GM12878 (cell line): ENCODE measurements around the gene WARS2. TPM values are rescaled to one million over a fixed set of nuclear protein-coding genes. Genes with fewer than 3 reads are reported as not detected.

Source experiments
- ATAC-seq: fragments of 200-7000 bp; cut with Tn5 transposase; 3 replicates; pipeline ENCODE4 v1.9.1; 2020; ENCODE audit warnings: mild to moderate bottlenecking, moderate library complexity
- BruUV-seq: library from RNA; stranded (reverse); fragments of 400-500 nt; replicated peaks from 2 replicates; lab custom pipeline; 2021; lab: Mats Ljungman, UMichigan
- CTCF ChIA-PET: fragments of 300-600 bp; sonication (Branson Sonifier 250); formaldehyde crosslinking; extraction: SDS; loops from one replicate; lab custom pipeline; 2021; ENCODE audit warnings: inconsistent platforms; lab: Yijun Ruan, JAX
- POLR2A ChIA-PET: fragments of 350-600 bp; formaldehyde crosslinking; extraction: SDS; loops from one replicate; lab custom pipeline; 2021; ENCODE audit warnings: inconsistent platforms; lab: Charles Lee
- RAD21 ChIA-PET: fragments of 300-600 bp; sonication (Branson Sonifier 250); formaldehyde crosslinking; loops from one replicate; lab custom pipeline; 2023; ENCODE audit warnings: antibody characterized with exemption; ENCODE audit not compliant: unreplicated experiment; lab: Charles Lee
- SMC1A ChIA-PET: fragments of 300-600 bp; sonication (Branson Sonifier 250); formaldehyde crosslinking; loops from one replicate; lab custom pipeline; 2023; ENCODE audit not compliant: unreplicated experiment, uncharacterized antibody; lab: Charles Lee
- DNase-seq: peaks from one replicate; pipeline ENCODE4 v3.0.0-alpha.2; 2011; ENCODE audit warnings: low read depth, low spot score
- FAIRE-seq: peaks from 3 replicates; lab custom pipeline; 2011; peaks lifted over from hg19 to GRCh38; lab: Jason Lieb, UNC
- H2AFZ ChIP-seq: 2 replicates; pipeline ENCODE4 v1.6.0; 2011; ENCODE audit warnings: low read depth, low read length, control low read depth; ENCODE audit not compliant: control insufficient read depth
- H3K27ac ChIP-seq: 2 replicates; pipeline ENCODE4 v1.5.1; 2011; ENCODE audit warnings: control low read depth; ENCODE audit not compliant: control insufficient read depth, insufficient read depth
- H3K27me3 ChIP-seq, 2 experiments: replicated peaks in 1 of 2; 2 replicates each; pipeline versions ENCODE4 v1.6.0 to v1.6.1; 2011; ENCODE audit warnings: low read length in 1 of 2; ENCODE audit not compliant: control insufficient read depth in 2 of 2, insufficient read depth in 2 of 2
- H3K36me3 ChIP-seq, 2 experiments: 2 replicates each; pipeline ENCODE4 v1.5.1; 2011; ENCODE audit warnings: low read length in 1 of 2; ENCODE audit not compliant: control insufficient read depth in 2 of 2, insufficient read depth in 2 of 2
- H3K4me1 ChIP-seq: 2 replicates; pipeline ENCODE4 v1.6.1; 2011; ENCODE audit warnings: mild to moderate bottlenecking, low read length, moderate library complexity, mixed read lengths; ENCODE audit not compliant: control insufficient read depth, insufficient read depth
- H3K4me2 ChIP-seq: 2 replicates; pipeline ENCODE4 v1.6.0; 2011; ENCODE audit warnings: control low read depth; ENCODE audit not compliant: control insufficient read depth, insufficient read depth
- H3K4me3 ChIP-seq: fragments of 200-600 bp; sonication (generic); 2 replicates; pipeline ENCODE4 v1.5.1; 2016
- H3K79me2 ChIP-seq: 2 replicates; pipeline ENCODE4 v1.6.0; 2011; ENCODE audit warnings: low read length; ENCODE audit not compliant: control insufficient read depth, insufficient read depth
- H3K9ac ChIP-seq: 2 replicates; pipeline ENCODE4 v1.8.0; 2011; ENCODE audit warnings: low read length, control low read depth, mixed read lengths; ENCODE audit not compliant: control insufficient read depth, insufficient read depth
- H3K9me3 ChIP-seq: replicated peaks from 3 replicates; pipeline ENCODE4 v1.5.1; 2011; ENCODE audit warnings: mild to moderate bottlenecking, low read length; ENCODE audit not compliant: control insufficient read depth, insufficient read depth
- H4K20me1 ChIP-seq: 2 replicates; pipeline ENCODE4 v1.6.0; 2011; ENCODE audit not compliant: control insufficient read depth, insufficient read depth
- ETV6 ChIP-seq, 2 experiments: fragments of 450-650 bp in 1 of 2; IDR thresholded peaks in 1 of 2; conservative IDR thresholded peaks in 1 of 2; 2 replicates each; pipeline ENCODE4 v1.6.1; 2014; ENCODE audit warnings: antibody characterized with exemption in 1 of 2, borderline replicate concordance in 1 of 2, low read depth in 1 of 2, mild to moderate bottlenecking in 1 of 2, moderate library complexity in 1 of 2
- HDAC2 ChIP-seq: fragments of 200-600 bp; sonication (generic); IDR thresholded peaks from 2 replicates; pipeline ENCODE4 v1.6.1; 2017
- STAT1 ChIP-seq: fragments of 450-650 bp; conservative IDR thresholded peaks from 2 replicates; pipeline ENCODE4 v1.6.1; 2014; ENCODE audit warnings: antibody characterized with exemption, mild to moderate bottlenecking
- TARDBP ChIP-seq: IDR thresholded peaks from 2 replicates; pipeline ENCODE4 v1.6.1; 2016; ENCODE audit warnings: borderline replicate concordance
- TCF12 ChIP-seq: IDR thresholded peaks from 2 replicates; pipeline ENCODE4 v1.6.1; 2011; ENCODE audit warnings: low read depth, mild to moderate bottlenecking, low read length
- WGBS: methylation state at CpG from one replicate; pipeline ENCODE4 v1.1.6; 2016; ENCODE audit warnings: low lambda C conversion rate; ENCODE audit not compliant: insufficient replicate concordance, insufficient coverage; ENCODE audit errors: missing lambda C conversion rate; 5-methylcytosine and 5-hydroxymethylcytosine counted together
- in situ Hi-C: fragments of 300-500 bp; cut with MboI; formaldehyde crosslinking; loops from 9 replicates; pipeline ENCODE4 v1.14.3; 2018; ENCODE audit warnings: mixed read lengths
- intact Hi-C: fragments of 100-400 bp; cut with micrococcal nuclease; formaldehyde crosslinking; loops from one replicate; pipeline ENCODE4 v1.14.2; 2022; ENCODE audit not compliant: unreplicated experiment
- polyA plus RNA-seq, 11 experiments: library from polyadenylated mRNA; depleted of rRNA in 4 of 11; unstranded in 6 of 11; stranded (reverse) in 5 of 11; fragments of >200 nt; fragmentation: Nextera tagmentation in 4 of 11; fragmentation: Illumina TruSeq in 1 of 11; extraction: Ambion mirVana in 4 of 11; extraction: Trizol in 1 of 11; gene quantifications; 1 replicate in 1 of 11; 2 replicates in 10 of 11; pipeline versions ENCODE4 v1.2.1 to v1.2.3, GENCODE V29; 2011 to 2016; ENCODE audit warnings: inconsistent platforms in 2 of 11, missing spikeins in 2 of 11, low read depth in 1 of 11
- total RNA-seq, 4 experiments: library from RNA; depleted of rRNA in 3 of 4; stranded (reverse); fragments of >200 nt in 3 of 4; fragmentation: Illumina TruSeq in 1 of 4; extraction: Trizol in 1 of 4; gene quantifications; 2 replicates each; pipeline versions ENCODE4 v1.2.1 to v1.2.3, GENCODE V29; 2013 to 2021
- TF ChIP-seq, protein P1 (sequence below): fragments of 150-350 bp; IDR thresholded peaks from 2 replicates; pipeline ENCODE4 v1.6.1; 2016; ENCODE audit warnings: low read depth, low read length

WARS2 gene
- total and polyA plus RNA-seq, 10 of the 15 experiments (the other 5 are each of a cell fraction or from before 2014, with no cell fraction given): 5.5 to 22.2 (median 14.4) TPM

DNA sequence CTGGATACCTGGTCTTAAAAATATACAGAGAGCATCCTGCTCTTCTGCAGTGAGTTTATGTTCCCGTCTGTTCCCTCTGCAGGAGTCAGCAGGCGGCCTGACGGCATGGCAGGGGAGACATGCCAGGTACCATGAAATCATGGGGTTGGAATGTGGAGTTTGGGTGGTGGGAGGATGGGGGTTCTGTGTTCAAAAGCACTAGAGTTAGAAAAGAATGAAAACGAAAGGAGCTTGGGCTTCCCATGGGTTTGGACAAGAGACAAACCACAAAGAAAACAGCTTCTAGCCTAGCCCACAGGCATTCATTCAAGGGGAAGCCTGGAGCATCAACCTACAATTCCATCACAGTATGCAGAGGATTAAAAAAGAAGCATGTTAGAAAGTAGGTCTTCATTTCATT lies 59.9 kb downstream of the WARS2 start:
- no peak for DNase-seq
- ChIA-PET CTCF (interaction anchor here (1.0 to 1.5 kb wide), 2 partner anchors 11 to 195 kb away, joined by 3 to 4 read pairs; no protein-coding TSS in a partner anchor), RAD21 (no interaction called here), SMC1A (interaction anchor here (1.1 kb wide), 1 partner anchor 14 kb away, joined by 3 read pairs; no protein-coding TSS in a partner anchor), POLR2A (no interaction called here)
- ATAC-seq: no peak
- in situ Hi-C loops: no loop called here
- H3K4me2 ChIP-seq: no peak overlapping the region
- no peak overlapping the region for H2AFZ ChIP-seq
- H3K36me3 ChIP-seq: no peaks in the 10 kb centered on the region
- H3K79me2 ChIP-seq: no peaks in the 10 kb centered on the region
- H3K9me3 ChIP-seq: no peaks in the 10 kb centered on the region
- H3K27ac ChIP-seq: no peak overlapping the region
- no TSS peak for BruUV-seq
- no peak for TF ChIP-seq HDAC2
- TF ChIP-seq TARDBP: no peak
- TF ChIP-seq STAT1: no peak
- no peak for TF ChIP-seq ETV6 (conservative IDR thresholded peaks at IDR 0.05 in 1 of 2, IDR thresholded peaks at IDR 0.05 in 1 of 2; ENCODE audit: borderline replicate concordance in 1 of 2, low read depth in 1 of 2)
- TF ChIP-seq, protein P1, sequence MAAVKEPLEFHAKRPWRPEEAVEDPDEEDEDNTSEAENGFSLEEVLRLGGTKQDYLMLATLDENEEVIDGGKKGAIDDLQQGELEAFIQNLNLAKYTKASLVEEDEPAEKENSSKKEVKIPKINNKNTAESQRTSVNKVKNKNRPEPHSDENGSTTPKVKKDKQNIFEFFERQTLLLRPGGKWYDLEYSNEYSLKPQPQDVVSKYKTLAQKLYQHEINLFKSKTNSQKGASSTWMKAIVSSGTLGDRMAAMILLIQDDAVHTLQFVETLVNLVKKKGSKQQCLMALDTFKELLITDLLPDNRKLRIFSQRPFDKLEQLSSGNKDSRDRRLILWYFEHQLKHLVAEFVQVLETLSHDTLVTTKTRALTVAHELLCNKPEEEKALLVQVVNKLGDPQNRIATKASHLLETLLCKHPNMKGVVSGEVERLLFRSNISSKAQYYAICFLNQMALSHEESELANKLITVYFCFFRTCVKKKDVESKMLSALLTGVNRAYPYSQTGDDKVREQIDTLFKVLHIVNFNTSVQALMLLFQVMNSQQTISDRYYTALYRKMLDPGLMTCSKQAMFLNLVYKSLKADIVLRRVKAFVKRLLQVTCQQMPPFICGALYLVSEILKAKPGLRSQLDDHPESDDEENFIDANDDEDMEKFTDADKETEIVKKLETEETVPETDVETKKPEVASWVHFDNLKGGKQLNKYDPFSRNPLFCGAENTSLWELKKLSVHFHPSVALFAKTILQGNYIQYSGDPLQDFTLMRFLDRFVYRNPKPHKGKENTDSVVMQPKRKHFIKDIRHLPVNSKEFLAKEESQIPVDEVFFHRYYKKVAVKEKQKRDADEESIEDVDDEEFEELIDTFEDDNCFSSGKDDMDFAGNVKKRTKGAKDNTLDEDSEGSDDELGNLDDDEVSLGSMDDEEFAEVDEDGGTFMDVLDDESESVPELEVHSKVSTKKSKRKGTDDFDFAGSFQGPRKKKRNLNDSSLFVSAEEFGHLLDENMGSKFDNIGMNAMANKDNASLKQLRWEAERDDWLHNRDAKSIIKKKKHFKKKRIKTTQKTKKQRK: no peak
- no peak for TF ChIP-seq TCF12
- no peak for FAIRE-seq
- WGBS: 73% methylated on average over 4 of the region's 4 CpGs
- no peaks in the 10 kb centered on the region for H3K27me3 ChIP-seq
- no peaks in the 10 kb centered on the region for H3K4me1 ChIP-seq
- H3K9ac ChIP-seq: no peak overlapping the region
- intact Hi-C loops: no loop called here
- H3K4me3 ChIP-seq: no peak overlapping the region
- no peaks in the 10 kb centered on the region for H4K20me1 ChIP-seq
